Osteocyte (in vitro differentiated cells): Measurements from ENCODE around the gene CMIP. TPM values are rescaled to one million over a fixed set of nuclear protein-coding genes. Genes with fewer than 3 reads are reported as not detected.

Source experiments
- DNase-seq: peaks from one replicate; pipeline ENCODE4 v3.0.0; 2021; ENCODE audit warnings: mixed read lengths; ENCODE audit not compliant: unreplicated experiment; ENCODE audit errors: extremely low spot score
- H3K27ac Mint-ChIP-seq: one replicate; pipeline ENCODE4 v1.8.0; 2021; ENCODE audit warnings: mild to moderate bottlenecking, mixed read lengths; ENCODE audit not compliant: unreplicated experiment
- H3K27me3 Mint-ChIP-seq: one replicate; pipeline ENCODE4 v1.8.0; 2021; ENCODE audit warnings: mixed read lengths; ENCODE audit not compliant: unreplicated experiment
- H3K36me3 Mint-ChIP-seq: one replicate; pipeline ENCODE4 v1.8.0; 2021; ENCODE audit warnings: mixed read lengths; ENCODE audit not compliant: unreplicated experiment
- H3K4me1 Mint-ChIP-seq: one replicate; pipeline ENCODE4 v1.8.0; 2021; ENCODE audit warnings: mixed read lengths; ENCODE audit not compliant: unreplicated experiment
- H3K4me3 Mint-ChIP-seq: one replicate; pipeline ENCODE4 v1.8.0; 2021; ENCODE audit warnings: mild to moderate bottlenecking, moderate library complexity, mixed read lengths; ENCODE audit not compliant: unreplicated experiment
- H3K9me3 Mint-ChIP-seq: one replicate; pipeline ENCODE4 v1.8.0; 2021; ENCODE audit warnings: mixed read lengths; ENCODE audit not compliant: unreplicated experiment
- total RNA-seq: library from RNA; stranded (reverse); gene quantifications from 2 replicates; pipeline ENCODE4 v1.2.1, GENCODE V29; 2021
- TF ChIP-seq, protein P1 (sequence below): fragments of 200-600 bp; sonication (generic); IDR thresholded peaks from 2 replicates; pipeline ENCODE4 v1.5.0; 2021; ENCODE audit warnings: antibody characterized with exemption, mild to moderate bottlenecking, moderate library complexity

CMIP gene
- total RNA-seq, 1 donor from 2014 or later, result 38.0 TPM

DNA sequence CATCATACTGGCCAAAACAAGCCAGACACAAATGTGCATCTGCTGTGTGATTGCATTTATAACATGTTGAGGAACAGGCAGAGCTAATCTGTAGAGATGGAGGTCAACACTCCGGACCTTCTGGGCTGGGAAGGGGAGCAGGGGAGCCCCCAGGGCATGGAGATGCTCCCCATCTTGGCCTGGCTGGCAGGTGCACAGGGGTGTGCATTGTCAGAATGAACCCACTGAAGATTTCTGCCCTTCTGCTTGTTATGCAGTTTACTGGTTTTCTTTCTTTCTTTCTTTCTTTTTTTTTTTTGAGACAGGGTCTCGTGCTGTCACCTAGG is 146.9 kb downstream of the CMIP start:
- H3K4me3 Mint-ChIP-seq, result no peak overlapping the region
- H3K4me1 Mint-ChIP-seq, result peaks cover 8% of the 10 kb centered on the region
- H3K36me3 Mint-ChIP-seq, result no peaks in the 10 kb centered on the region
- DNase-seq, result no peak
- H3K9me3 Mint-ChIP-seq, result no peaks in the 10 kb centered on the region
- no peak overlapping the region for H3K27ac Mint-ChIP-seq
- TF ChIP-seq, protein P1, sequence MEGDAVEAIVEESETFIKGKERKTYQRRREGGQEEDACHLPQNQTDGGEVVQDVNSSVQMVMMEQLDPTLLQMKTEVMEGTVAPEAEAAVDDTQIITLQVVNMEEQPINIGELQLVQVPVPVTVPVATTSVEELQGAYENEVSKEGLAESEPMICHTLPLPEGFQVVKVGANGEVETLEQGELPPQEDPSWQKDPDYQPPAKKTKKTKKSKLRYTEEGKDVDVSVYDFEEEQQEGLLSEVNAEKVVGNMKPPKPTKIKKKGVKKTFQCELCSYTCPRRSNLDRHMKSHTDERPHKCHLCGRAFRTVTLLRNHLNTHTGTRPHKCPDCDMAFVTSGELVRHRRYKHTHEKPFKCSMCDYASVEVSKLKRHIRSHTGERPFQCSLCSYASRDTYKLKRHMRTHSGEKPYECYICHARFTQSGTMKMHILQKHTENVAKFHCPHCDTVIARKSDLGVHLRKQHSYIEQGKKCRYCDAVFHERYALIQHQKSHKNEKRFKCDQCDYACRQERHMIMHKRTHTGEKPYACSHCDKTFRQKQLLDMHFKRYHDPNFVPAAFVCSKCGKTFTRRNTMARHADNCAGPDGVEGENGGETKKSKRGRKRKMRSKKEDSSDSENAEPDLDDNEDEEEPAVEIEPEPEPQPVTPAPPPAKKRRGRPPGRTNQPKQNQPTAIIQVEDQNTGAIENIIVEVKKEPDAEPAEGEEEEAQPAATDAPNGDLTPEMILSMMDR, result no peak
- no peaks in the 10 kb centered on the region for H3K27me3 Mint-ChIP-seq

DNA sequence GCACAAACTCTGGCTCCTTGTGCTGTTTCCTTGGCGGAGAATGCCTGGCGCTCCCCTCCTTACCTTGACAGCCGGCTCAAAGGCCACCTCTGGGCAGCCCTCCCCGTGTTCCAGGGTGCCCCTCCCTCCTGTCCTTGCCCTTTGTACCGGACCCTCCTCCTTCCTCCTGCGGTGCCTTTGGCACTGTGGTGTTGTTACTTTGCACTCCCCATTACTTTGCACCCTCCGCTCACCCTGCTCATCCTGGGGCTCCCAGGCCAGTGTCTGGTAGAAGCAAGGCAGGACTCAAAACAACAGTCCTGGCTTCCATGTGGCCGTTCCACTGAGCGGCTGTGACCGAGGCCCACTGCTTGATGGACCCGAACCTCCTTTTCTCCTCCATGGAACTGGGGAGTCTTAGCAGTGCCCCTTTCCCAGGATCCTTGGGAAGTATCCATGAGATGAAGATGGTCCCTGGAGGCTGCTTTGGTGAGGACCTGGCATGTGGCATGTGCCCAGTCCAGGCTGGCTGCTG is 147.8 kb downstream of the CMIP start:
- H3K4me1 Mint-ChIP-seq, result peaks cover 3% of the 10 kb centered on the region
- TF ChIP-seq, protein P1, result no peak
- no peak for DNase-seq
- H3K9me3 Mint-ChIP-seq, result no peaks in the 10 kb centered on the region
- no peak overlapping the region for H3K27ac Mint-ChIP-seq
- no peaks in the 10 kb centered on the region for H3K36me3 Mint-ChIP-seq
- H3K4me3 Mint-ChIP-seq, result no peak overlapping the region
- H3K27me3 Mint-ChIP-seq, result no peaks in the 10 kb centered on the region

DNA sequence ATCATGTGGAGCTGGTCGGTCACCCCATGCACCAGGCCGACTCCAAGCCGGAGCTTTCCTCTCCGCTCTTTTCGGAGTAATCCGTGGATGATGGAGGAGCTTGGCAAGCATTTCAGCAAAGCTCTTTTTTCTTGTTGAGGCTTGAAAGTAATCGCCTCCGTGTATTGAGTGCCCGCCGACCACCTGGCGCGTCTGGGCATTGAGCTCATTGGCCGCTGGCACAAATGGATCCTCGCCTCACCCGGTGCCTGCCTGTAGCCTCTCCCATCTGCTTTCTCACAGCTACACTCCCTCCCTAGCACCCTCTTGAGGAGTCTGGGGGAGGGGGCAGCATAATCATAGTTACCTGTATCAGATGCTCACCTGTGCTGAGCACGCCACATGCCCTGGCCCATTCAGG is 148.9 kb downstream of the CMIP start:
- DNase-seq, result no peak
- no peak overlapping the region for H3K4me3 Mint-ChIP-seq
- H3K27me3 Mint-ChIP-seq, result no peaks in the 10 kb centered on the region
- peaks cover 6% of the 10 kb centered on the region for H3K4me1 Mint-ChIP-seq
- no peak overlapping the region for H3K27ac Mint-ChIP-seq
- TF ChIP-seq, protein P1, result no peak
- H3K36me3 Mint-ChIP-seq, result no peaks in the 10 kb centered on the region
- no peaks in the 10 kb centered on the region for H3K9me3 Mint-ChIP-seq

DNA sequence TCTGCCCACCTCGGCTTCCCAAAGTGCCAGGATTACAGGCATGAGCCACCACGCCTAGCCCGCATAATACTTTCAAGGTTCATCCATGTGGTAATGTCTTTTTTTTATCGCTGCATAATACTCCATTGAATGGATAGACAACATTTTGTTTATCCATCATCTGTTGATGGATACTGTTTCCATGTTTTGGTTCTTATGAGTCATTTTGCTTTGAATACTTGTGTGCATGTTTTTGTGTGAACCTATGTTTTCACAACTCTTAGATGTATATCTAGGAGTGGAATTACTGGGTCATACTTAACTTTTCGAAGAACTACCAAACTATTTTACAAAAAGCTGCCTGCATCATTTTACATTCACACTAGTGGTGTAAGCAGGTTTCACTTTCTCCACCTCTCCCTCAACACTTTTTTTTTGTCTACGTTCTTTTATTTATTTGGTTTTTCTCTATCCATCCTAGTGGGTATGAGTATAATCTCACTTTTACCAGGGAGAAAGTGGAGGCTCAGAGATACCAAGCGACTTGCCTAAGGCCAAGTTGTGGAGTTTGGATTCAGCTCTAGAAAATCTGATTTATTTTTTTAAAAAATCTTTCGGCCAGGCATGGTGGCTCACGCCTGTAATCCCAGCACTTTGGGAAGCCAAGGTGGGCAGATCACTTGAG is 151.2 kb downstream of the CMIP start:
- Mint-ChIP-seq H3K4me1 (peaks cover 25% of the 10 kb centered on the region), H3K36me3 (no peaks in the 10 kb centered on the region), H3K27me3 (no peaks in the 10 kb centered on the region), H3K27ac (no peak overlapping the region), H3K4me3 (no peak overlapping the region), H3K9me3 (no peaks in the 10 kb centered on the region)
- no peak for DNase-seq
- TF ChIP-seq, protein P1, result no peak

DNA sequence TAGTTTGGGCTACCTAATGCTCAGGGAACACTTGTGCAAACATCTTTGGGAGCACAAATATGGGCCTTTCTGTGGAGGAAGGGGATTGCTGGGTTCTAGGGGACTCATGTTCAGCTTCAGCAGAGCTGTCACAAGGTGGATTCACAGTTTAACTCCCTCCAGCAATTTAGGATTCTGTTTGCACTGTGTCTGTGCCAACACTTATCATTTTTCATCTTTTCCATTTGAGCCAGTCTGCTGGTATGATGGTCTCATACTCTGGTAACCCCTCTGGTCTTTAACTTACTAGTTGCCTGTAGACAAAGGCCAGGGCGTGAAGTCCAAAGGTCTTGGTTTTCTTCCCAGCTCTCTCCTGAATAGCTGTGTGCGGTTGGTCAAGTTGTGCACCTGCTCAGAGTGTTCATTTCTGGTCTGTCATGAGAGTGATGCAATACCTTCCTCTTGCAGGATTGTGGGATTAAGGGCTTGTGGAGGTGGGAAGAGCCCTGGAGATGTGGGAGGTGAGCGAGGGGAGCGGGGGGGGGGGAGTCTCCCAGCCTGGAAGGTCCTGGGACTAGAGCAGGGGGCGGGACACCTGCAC is 152.6 kb downstream of the CMIP start:
- no peak overlapping the region for H3K27ac Mint-ChIP-seq
- DNase-seq, result no peak
- H3K9me3 Mint-ChIP-seq, result no peaks in the 10 kb centered on the region
- H3K27me3 Mint-ChIP-seq, result no peaks in the 10 kb centered on the region
- TF ChIP-seq, protein P1, result no peak
- H3K36me3 Mint-ChIP-seq, result no peaks in the 10 kb centered on the region
- no peak overlapping the region for H3K4me3 Mint-ChIP-seq
- peaks cover 39% of the 10 kb centered on the region for H3K4me1 Mint-ChIP-seq
